ENCODE measurements around the gene CDC20. TPM values are rescaled to one million over a fixed set of nuclear protein-coding genes. Genes with fewer than 3 reads are reported as not detected.
"Not testable (repeated sequence)": the region's sequence is repeated elsewhere in the genome, so short reads cannot be mapped to it uniquely, and the experiment has no call there.

CDC20 gene
- total RNA-seq, 1 experiment from 2014 or later = 260 TPM

- Histone ChIP-seq H3K36me3 (peaks cover 46% of the 10 kb centered on the region), H3K4me3 (peak overlapping the region; percentile 59), H3K27me3 (no peaks in the 10 kb centered on the region), H3K9me3 (no peaks in the 10 kb centered on the region)
- DNase-seq = no peak
Observed at GRCh38 chr1:43366601-43367025, 7.8 kb downstream of the CDC20 start.

- H3K36me3 ChIP-seq = peaks cover 39% of the 10 kb centered on the region
- DNase-seq = peak; percentile 91
Observed at GRCh38 chr1:43367026-43367903, 8.5 kb downstream of the CDC20 start.

GRCh38 chr1:43367904-43368645, 9.3 kb downstream of the CDC20 start, which contains the start of gene ELOVL1:
Gene ELOVL1 (minus strand): TSS chr1:43368011. CDS start chr1:43365609, 2,402 bp downstream.
- H3K27me3 ChIP-seq = no peaks in the 10 kb centered on the region
- peak within 1 kb of the TSS; percentile 59 for H3K4me3 ChIP-seq
- H3K36me3 ChIP-seq = peaks cover 39% of the 10 kb centered on the region
- DNase-seq = peak; percentile 94
- no peaks in the 10 kb centered on the region for H3K9me3 ChIP-seq

More at GRCh38 chr1:43367026-43367903, 8.5 kb downstream of the CDC20 start:
- no peaks in the 10 kb centered on the region for H3K27me3 ChIP-seq
- H3K4me3 ChIP-seq = peak overlapping the region; percentile 59
- H3K9me3 ChIP-seq = no peaks in the 10 kb centered on the region

- Histone ChIP-seq H3K36me3 (peaks cover 36% of the 10 kb centered on the region), H3K9me3 (no peaks in the 10 kb centered on the region), H3K27me3 (no peaks in the 10 kb centered on the region), H3K4me3 (peak overlapping the region; percentile 59)
- DNase-seq = no peak
Observed at GRCh38 chr1:43368646-43369020, 9.9 kb downstream of the CDC20 start.

- not testable (repeated sequence) for H3K4me3 ChIP-seq, H3K27me3 ChIP-seq, H3K9me3 ChIP-seq, DNase-seq
- peaks cover 24% of the 10 kb centered on the region for H3K36me3 ChIP-seq
Observed at GRCh38 chr1:43369779-43370178, 11.0 kb downstream of the CDC20 start.

GRCh38 chr1:43370564-43370963, 11.8 kb downstream of the CDC20 start:
- Histone ChIP-seq H3K36me3 (peaks cover 16% of the 10 kb centered on the region), H3K4me3 (no peak overlapping the region), H3K9me3 (no peaks in the 10 kb centered on the region), H3K27me3 (no peaks in the 10 kb centered on the region)
- no peak for DNase-seq

GRCh38 chr1:43372172-43372571, 13.4 kb downstream of the CDC20 start:
- no peak for DNase-seq
- Histone ChIP-seq H3K9me3 (no peaks in the 10 kb centered on the region), H3K4me3 (no peak overlapping the region), H3K27me3 (no peaks in the 10 kb centered on the region), H3K36me3 (peaks cover 19% of the 10 kb centered on the region)

- Histone ChIP-seq H3K9me3 (no peaks in the 10 kb centered on the region), H3K36me3 (peaks cover 23% of the 10 kb centered on the region), H3K4me3 (no peak overlapping the region), H3K27me3 (no peaks in the 10 kb centered on the region)
- peak; percentile 80 for DNase-seq
Observed at GRCh38 chr1:43373066-43373940, 14.5 kb downstream of the CDC20 start.

- no peak for DNase-seq
- H3K36me3 ChIP-seq = peaks cover 25% of the 10 kb centered on the region
- no peak overlapping the region for H3K4me3 ChIP-seq
- H3K27me3 ChIP-seq = no peaks in the 10 kb centered on the region
- no peaks in the 10 kb centered on the region for H3K9me3 ChIP-seq
Observed at GRCh38 chr1:43376723-43377235, 18.0 kb downstream of the CDC20 start.

- no peak overlapping the region for H3K4me3 ChIP-seq
- no peaks in the 10 kb centered on the region for H3K27me3 ChIP-seq
- no peak for DNase-seq
- H3K9me3 ChIP-seq = no peaks in the 10 kb centered on the region
- peaks cover 23% of the 10 kb centered on the region for H3K36me3 ChIP-seq
Observed at GRCh38 chr1:43377831-43378230, 19.1 kb downstream of the CDC20 start.

- H3K27me3 ChIP-seq = no peaks in the 10 kb centered on the region
- peaks cover 39% of the 10 kb centered on the region for H3K36me3 ChIP-seq
- no peak for DNase-seq
- H3K9me3 ChIP-seq = no peaks in the 10 kb centered on the region
- H3K4me3 ChIP-seq = no peak overlapping the region
Observed at GRCh38 chr1:43379476-43379875, 20.7 kb downstream of the CDC20 start.

GRCh38 chr1:43381612-43382011, 22.8 kb downstream of the CDC20 start:
- DNase-seq = no peak
- Histone ChIP-seq H3K36me3 (peaks cover 56% of the 10 kb centered on the region), H3K27me3 (no peaks in the 10 kb centered on the region), H3K4me3 (no peak overlapping the region), H3K9me3 (no peaks in the 10 kb centered on the region)

- Histone ChIP-seq H3K4me3 (no peak overlapping the region), H3K36me3 (peaks cover 61% of the 10 kb centered on the region), H3K27me3 (no peaks in the 10 kb centered on the region), H3K9me3 (no peaks in the 10 kb centered on the region)
- no peak for DNase-seq
Observed at GRCh38 chr1:43382027-43382779, 23.4 kb downstream of the CDC20 start.

- no peak for DNase-seq
- Histone ChIP-seq H3K9me3 (no peaks in the 10 kb centered on the region), H3K36me3 (peaks cover 70% of the 10 kb centered on the region), H3K27me3 (no peaks in the 10 kb centered on the region), H3K4me3 (no peak overlapping the region)
Observed at GRCh38 chr1:43383449-43383848, 24.7 kb downstream of the CDC20 start.

- Histone ChIP-seq H3K4me3 (no peak overlapping the region), H3K36me3 (peaks cover 61% of the 10 kb centered on the region), H3K9me3 (no peaks in the 10 kb centered on the region), H3K27me3 (no peaks in the 10 kb centered on the region)
- no peak for DNase-seq
Observed at GRCh38 chr1:43386676-43387075, 27.9 kb downstream of the CDC20 start.

All from MG63 (cell line).